ENCODE measurements around the gene RASSF7.

The RASSF7 gene

GRCh38 chr11:551596-551995 is 9.2 kb upstream of the RASSF7 start:
- no peak for DNase-seq

- DNase-seq = no peak
These were observed 7.4 kb upstream of the RASSF7 start for GRCh38 chr11:553083-553987.

- no peak for DNase-seq
These were observed 6.8 kb upstream of the RASSF7 start for GRCh38 chr11:553988-554340.

GRCh38 chr11:554428-555226 is 6.1 kb upstream of the RASSF7 start:
- peak; percentile 83 for DNase-seq

GRCh38 chr11:555227-555779 is 5.5 kb upstream of the RASSF7 start:
- DNase-seq = no peak

- no peak for DNase-seq
These were observed 4.7 kb upstream of the RASSF7 start for GRCh38 chr11:555780-556661.

- DNase-seq = no peak
These were observed 4.0 kb upstream of the RASSF7 start for GRCh38 chr11:556662-557256.

GRCh38 chr11:557328-558132 is 3.2 kb upstream of the RASSF7 start:
- DNase-seq = no peak

- no peak for DNase-seq
These were observed 2.3 kb upstream of the RASSF7 start for GRCh38 chr11:558503-558902.

GRCh38 chr11:559020-559620 is 1.6 kb upstream of the RASSF7 start:
- no peak for DNase-seq

GRCh38 chr11:559712-560304 is 962 bp upstream of the RASSF7 start:
- no peak for DNase-seq

GRCh38 chr11:561148-562003 is 606 bp downstream of the RASSF7 start:
- no peak for DNase-seq

- no peak for DNase-seq
These were observed 1.4 kb downstream of the RASSF7 start for GRCh38 chr11:562046-562645.

- DNase-seq = no peak
These were observed 2.5 kb downstream of the RASSF7 start for GRCh38 chr11:563066-563811.

- DNase-seq = no peak
These were observed 3.2 kb downstream of the RASSF7 start for GRCh38 chr11:563812-564578.

GRCh38 chr11:565921-566509 is 5.2 kb downstream of the RASSF7 start:
- no peak for DNase-seq

- no peak for DNase-seq
These were observed 6.3 kb downstream of the RASSF7 start for GRCh38 chr11:567011-567628.

Data from activated CD8-positive, alpha-beta memory T cell treated with anti-CD3 and anti-CD28 coated beads, Interleukin-2, amount 50 U/mL, for 48 hours (primary cell).